CD4-positive, alpha-beta T cell (primary cell): ENCODE data around the gene PLEKHB1. TPM values are rescaled to one million over a fixed set of nuclear protein-coding genes. Genes with fewer than 3 reads are reported as not detected.

ENCODE experiments used
- ATAC-seq: fragments of 200-7000 bp; cut with Tn5 transposase; one replicate; pipeline ENCODE4 v1.10.0; 2022; ENCODE audit warnings: mild to moderate bottlenecking; ENCODE audit not compliant: poor library complexity
- CTCF ChIA-PET: fragments of 350-600 bp; sonication (Branson Sonifier 250); formaldehyde crosslinking; loops from one replicate; lab custom pipeline; 2021; ENCODE audit warnings: antibody characterized with exemption, inconsistent platforms; lab: Charles Lee
- POLR2A ChIA-PET: fragments of 350-600 bp; sonication (Branson Sonifier 250); formaldehyde crosslinking; loops from one replicate; lab custom pipeline; 2021; ENCODE audit warnings: antibody characterized with exemption, inconsistent platforms; lab: Charles Lee
- DNase-seq, 14 experiments: peaks; one replicate each; pipeline ENCODE4 v3.0.0-alpha.2; 2013 to 2020; ENCODE audit warnings: mixed read lengths in 2 of 14
- H3K27ac ChIP-seq, 2 donors: one replicate each; pipeline versions ENCODE4 v1.5.1 to v1.7.0; 2013; ENCODE audit warnings: low read length in 2 of 2, low read depth in 1 of 2, mild to moderate bottlenecking in 1 of 2
- H3K27me3 ChIP-seq, 2 experiments: 1 replicate in 1 of 2; 2 replicates in 1 of 2; pipeline versions ENCODE4 v1.6.1 to v1.7.0; 2013; ENCODE audit warnings: low read length in 2 of 2, control low read depth in 1 of 2, mild to moderate bottlenecking in 1 of 2, moderate library complexity in 1 of 2; ENCODE audit not compliant: insufficient read depth in 2 of 2, control insufficient read depth in 1 of 2
- H3K36me3 ChIP-seq: one replicate; pipeline ENCODE4 v1.6.1; 2013; ENCODE audit warnings: low read length, control low read depth; ENCODE audit not compliant: insufficient read depth
- H3K4me1 ChIP-seq: one replicate; pipeline ENCODE4 v1.6.1; 2013; ENCODE audit warnings: low read length, control low read depth; ENCODE audit not compliant: insufficient read depth
- H3K4me3 ChIP-seq: one replicate; pipeline ENCODE4 v1.5.1; 2013; ENCODE audit warnings: mild to moderate bottlenecking, low read length, moderate library complexity
- H3K9me3 ChIP-seq, 2 experiments: 1 replicate in 1 of 2; 2 replicates in 1 of 2; pipeline versions ENCODE4 v1.6.1 to v1.7.0; 2013; ENCODE audit warnings: low read length in 2 of 2, mild to moderate bottlenecking in 2 of 2, control low read depth in 1 of 2, moderate library complexity in 1 of 2; ENCODE audit not compliant: control insufficient read depth in 1 of 2, insufficient read depth in 1 of 2
- H3K27ac Mint-ChIP-seq: one replicate; pipeline ENCODE4 v1.8.0; 2020; ENCODE audit warnings: mixed read lengths
- H3K27me3 Mint-ChIP-seq: one replicate; pipeline ENCODE4 v1.8.0; 2021; ENCODE audit warnings: mixed read lengths
- H3K36me3 Mint-ChIP-seq: one replicate; pipeline ENCODE4 v1.8.0; 2021; ENCODE audit warnings: low read depth, mixed read lengths
- H3K4me1 Mint-ChIP-seq: one replicate; pipeline ENCODE4 v1.8.0; 2021; ENCODE audit warnings: low read depth, mixed read lengths
- H3K4me3 Mint-ChIP-seq: one replicate; pipeline ENCODE4 v1.8.0; 2020; ENCODE audit warnings: mild to moderate bottlenecking, mixed read lengths
- H3K9me3 Mint-ChIP-seq: one replicate; pipeline ENCODE4 v1.8.0; 2020; ENCODE audit warnings: mixed read lengths
- intact Hi-C, 2 experiments: fragments of 100-400 bp; cut with DNase I in 1 of 2; cut with micrococcal nuclease in 1 of 2; formaldehyde crosslinking; loops; one replicate each; pipeline versions ENCODE4 v1.15.1 to v1.9.0; 2023 to 2025; cut with DNase I, micrococcal nuclease
- total RNA-seq, 174 experiments: library from RNA in 2 of 174; stranded (reverse) in 2 of 174; gene quantifications; one replicate each; pipeline ENCODE4 v1.2.3 and lab custom pipeline; 2021 to 2026
- TF ChIP-seq, protein P1 (sequence below): fragments of 200-600 bp; IDR thresholded peaks from one replicate; pipeline ENCODE4 v1.8.0; 2022; ENCODE audit warnings: antibody characterized with exemption, mild to moderate bottlenecking

The PLEKHB1 gene
- total RNA-seq, 2 experiments from 2014 or later = 30.8 to 34.6 TPM

DNA sequence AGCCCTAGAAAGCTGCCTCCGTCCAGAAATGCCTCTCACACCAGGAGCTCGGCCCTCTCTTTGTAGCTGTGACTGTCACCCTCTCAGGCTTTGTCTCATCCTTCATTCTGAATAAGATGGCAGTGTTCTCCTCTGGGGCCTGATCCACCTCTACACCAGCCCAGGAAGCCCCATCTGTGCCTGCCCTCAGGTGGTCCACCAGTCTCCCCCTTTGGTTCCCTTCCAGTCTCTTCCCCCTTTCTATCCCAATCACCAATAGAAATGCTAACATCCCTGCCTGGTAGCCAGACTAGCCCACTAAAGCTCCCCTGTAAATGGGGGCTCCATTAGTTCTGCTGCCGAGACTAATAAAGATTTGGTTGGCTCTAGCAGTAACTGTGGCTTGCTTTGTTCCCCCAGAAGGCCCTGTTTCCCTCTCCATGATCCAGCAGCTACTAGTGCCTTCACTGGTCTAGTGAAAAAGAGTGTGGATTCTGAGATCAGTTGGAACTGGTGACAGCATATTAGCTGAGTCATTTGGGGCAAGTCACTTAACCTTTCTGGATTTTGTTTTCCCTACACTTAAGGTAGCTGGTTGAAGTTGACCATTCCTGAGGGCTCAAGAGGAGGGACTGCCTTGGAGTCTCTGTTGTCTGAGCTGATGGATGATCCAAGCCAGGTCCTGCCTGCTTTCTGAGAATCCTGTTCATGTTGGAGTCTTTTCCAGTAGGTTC, 16.2 kb downstream of the PLEKHB1 start:
- H3K4me3 Mint-ChIP-seq = no peak overlapping the region

DNA sequence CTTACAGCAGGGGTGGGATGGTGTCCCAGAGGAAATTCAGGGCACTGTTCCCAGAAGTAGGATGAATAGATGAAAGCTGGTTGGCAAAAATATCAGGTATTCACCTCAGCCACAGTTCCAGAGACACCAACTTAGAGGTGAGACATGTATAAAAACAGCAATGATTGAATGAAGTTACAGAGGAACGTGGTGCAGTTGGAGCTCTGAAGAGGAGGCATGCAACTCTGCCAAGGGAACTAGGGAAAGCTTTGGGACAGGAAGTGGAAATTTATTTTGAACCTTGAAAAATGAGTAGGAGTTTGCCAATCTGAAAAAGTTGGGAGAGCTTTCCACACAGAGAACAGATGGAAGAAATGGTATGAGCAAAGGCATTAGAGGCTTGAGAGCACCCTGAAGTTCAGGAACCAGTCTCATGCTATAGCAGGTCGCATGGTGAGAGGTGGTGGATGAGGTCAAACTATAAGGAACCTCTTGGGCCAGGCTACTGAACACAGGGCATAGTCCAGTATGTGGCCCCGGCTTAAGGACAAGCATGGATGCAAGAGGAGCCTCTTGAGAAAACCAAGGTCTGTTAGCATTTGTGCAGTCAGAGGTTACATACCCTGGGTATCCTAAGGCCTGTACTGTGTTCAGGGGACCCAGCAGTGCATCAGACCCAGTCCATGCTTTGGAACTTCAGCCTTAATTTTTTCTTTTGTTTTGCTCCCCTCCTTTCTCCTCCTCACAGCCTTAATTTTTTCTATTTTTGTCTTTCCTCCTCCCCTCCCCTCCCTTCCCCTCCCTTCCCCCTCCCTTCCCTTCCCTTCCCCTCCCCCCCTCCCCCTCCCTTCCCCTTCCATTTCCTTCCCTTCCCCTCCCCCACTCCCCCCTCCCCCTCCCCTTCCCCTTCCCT, 17.5 kb downstream of the PLEKHB1 start:
- H3K36me3 Mint-ChIP-seq = peaks cover 11% of the 10 kb centered on the region
- TF ChIP-seq, protein P1, sequence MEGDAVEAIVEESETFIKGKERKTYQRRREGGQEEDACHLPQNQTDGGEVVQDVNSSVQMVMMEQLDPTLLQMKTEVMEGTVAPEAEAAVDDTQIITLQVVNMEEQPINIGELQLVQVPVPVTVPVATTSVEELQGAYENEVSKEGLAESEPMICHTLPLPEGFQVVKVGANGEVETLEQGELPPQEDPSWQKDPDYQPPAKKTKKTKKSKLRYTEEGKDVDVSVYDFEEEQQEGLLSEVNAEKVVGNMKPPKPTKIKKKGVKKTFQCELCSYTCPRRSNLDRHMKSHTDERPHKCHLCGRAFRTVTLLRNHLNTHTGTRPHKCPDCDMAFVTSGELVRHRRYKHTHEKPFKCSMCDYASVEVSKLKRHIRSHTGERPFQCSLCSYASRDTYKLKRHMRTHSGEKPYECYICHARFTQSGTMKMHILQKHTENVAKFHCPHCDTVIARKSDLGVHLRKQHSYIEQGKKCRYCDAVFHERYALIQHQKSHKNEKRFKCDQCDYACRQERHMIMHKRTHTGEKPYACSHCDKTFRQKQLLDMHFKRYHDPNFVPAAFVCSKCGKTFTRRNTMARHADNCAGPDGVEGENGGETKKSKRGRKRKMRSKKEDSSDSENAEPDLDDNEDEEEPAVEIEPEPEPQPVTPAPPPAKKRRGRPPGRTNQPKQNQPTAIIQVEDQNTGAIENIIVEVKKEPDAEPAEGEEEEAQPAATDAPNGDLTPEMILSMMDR = no peak
- Histone ChIP-seq H3K27me3 (no peaks in the 10 kb centered on the region), H3K9me3 (no peaks in the 10 kb centered on the region), H3K36me3 (peaks cover 6% of the 10 kb centered on the region), H3K27ac (no peak overlapping the region), H3K4me1 (peaks cover 21% of the 10 kb centered on the region), H3K4me3 (no peak overlapping the region)
- H3K27me3 Mint-ChIP-seq = no peaks in the 10 kb centered on the region
- ChIA-PET POLR2A (interaction anchor here (0.9 kb wide), 1 partner anchor 16 kb away, joined by 3 read pairs; no protein-coding TSS in a partner anchor), CTCF (interaction anchor here (6.7 kb wide), 1 partner anchor 38 kb away, joined by 88 read pairs; no protein-coding TSS in a partner anchor)
- DNase-seq (no peak), ATAC-seq (no peak)
- peak overlapping the region; percentile 77 for H3K27ac Mint-ChIP-seq
- no peaks in the 10 kb centered on the region for H3K9me3 Mint-ChIP-seq
- peaks cover 32% of the 10 kb centered on the region for H3K4me1 Mint-ChIP-seq
- intact Hi-C loops = loop anchor here (5.0 to 10.0 kb wide), 3 partner anchors 179 to 357 kb away; partner anchors contain the start of gene ARHGEF17 (in 1 of the 2)
- H3K4me3 Mint-ChIP-seq = no peak overlapping the region

More for the DNA sequence above, 16.2 kb downstream of the PLEKHB1 start:
- TF ChIP-seq, protein P1 = no peak
- Histone ChIP-seq H3K4me1 (peaks cover 21% of the 10 kb centered on the region), H3K9me3 (no peaks in the 10 kb centered on the region), H3K27ac (no peak overlapping the region), H3K4me3 (no peak overlapping the region), H3K27me3 (no peaks in the 10 kb centered on the region), H3K36me3 (peaks cover 6% of the 10 kb centered on the region)
- intact Hi-C loops = loop anchor here (5.0 to 10.0 kb wide), 3 partner anchors 178 to 355 kb away; partner anchors contain the start of gene ARHGEF17 (in 1 of the 2)
- H3K27me3 Mint-ChIP-seq = no peaks in the 10 kb centered on the region
- peaks cover 18% of the 10 kb centered on the region for H3K36me3 Mint-ChIP-seq
- DNase-seq = no peak
- ChIA-PET CTCF (interaction anchor here (6.7 kb wide), 1 partner anchor 37 kb away, joined by 88 read pairs; no protein-coding TSS in a partner anchor), POLR2A (interaction anchor here (3.6 to 3.7 kb wide), 2 partner anchors 15 to 37 kb away, joined by 14 to 30 read pairs; no protein-coding TSS in a partner anchor)
- H3K9me3 Mint-ChIP-seq = no peaks in the 10 kb centered on the region
- H3K27ac Mint-ChIP-seq = no peak overlapping the region
- peaks cover 32% of the 10 kb centered on the region for H3K4me1 Mint-ChIP-seq
- no peak for ATAC-seq

DNA sequence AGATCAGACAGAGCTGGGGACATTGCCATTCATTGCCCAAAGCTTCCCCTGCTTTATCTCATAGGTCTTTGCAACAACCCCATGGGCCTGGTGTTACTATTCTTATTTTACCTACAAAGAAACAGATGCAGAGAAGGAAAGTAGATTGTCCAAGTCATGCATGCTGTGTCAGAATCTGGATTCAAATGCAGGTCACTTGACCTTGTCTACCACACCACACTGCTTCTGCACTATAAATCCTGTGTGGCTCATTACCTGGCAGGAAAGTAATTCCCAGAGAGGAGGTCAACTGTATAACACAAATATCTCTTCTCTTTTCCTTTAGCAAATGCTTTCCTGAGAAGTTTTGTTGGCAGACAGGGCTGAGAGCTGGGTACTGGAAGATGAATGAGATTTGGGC, 18.5 kb downstream of the PLEKHB1 start:
- intact Hi-C loops = loop anchor here (5.0 to 10.0 kb wide), 3 partner anchors 180 to 358 kb away; partner anchors contain the start of gene ARHGEF17 (in 1 of the 2)
- Histone ChIP-seq H3K4me3 (no peak overlapping the region), H3K9me3 (no peaks in the 10 kb centered on the region), H3K36me3 (peaks cover 6% of the 10 kb centered on the region), H3K4me1 (peaks cover 21% of the 10 kb centered on the region), H3K27me3 (no peaks in the 10 kb centered on the region), H3K27ac (no peak overlapping the region)
- Mint-ChIP-seq H3K4me3 (no peak overlapping the region), H3K9me3 (no peaks in the 10 kb centered on the region), H3K4me1 (peaks cover 32% of the 10 kb centered on the region), H3K27ac (peak overlapping the region; percentile 77), H3K27me3 (no peaks in the 10 kb centered on the region), H3K36me3 (peaks cover 11% of the 10 kb centered on the region)
- ChIA-PET POLR2A (no interaction called here), CTCF (interaction anchor here (1.4 kb wide), 1 partner anchor 39 kb away, joined by 3 read pairs; no protein-coding TSS in a partner anchor)
- no peak for DNase-seq
- no peak for ATAC-seq
- TF ChIP-seq, protein P1 = no peak
